Spleen (tissue), 11 donors: Measurements from ENCODE around the gene RETNLB. TPM values are rescaled to one million over a fixed set of nuclear protein-coding genes. Genes with fewer than 3 reads are reported as not detected.

Experiments used
- DNase-seq: peaks from one replicate; pipeline ENCODE4 v3.0.0-alpha.2; 2020
- H3K27ac ChIP-seq, 8 donors: fragments of 200-600 bp; sonication (generic) in 7 of 8; 1 replicate in 4 of 8; 2 replicates in 4 of 8; pipeline versions ENCODE4 v1.5.0 to v1.8.0; 2016 to 2021; ENCODE audit warnings: inconsistent platforms in 4 of 8, mild to moderate bottlenecking in 4 of 8, moderate library complexity in 1 of 8
- H3K27me3 ChIP-seq, 7 donors: fragments of 200-600 bp; sonication (generic) in 6 of 7; replicated peaks in 1 of 7; 1 replicate in 4 of 7; 2 replicates in 3 of 7; pipeline versions ENCODE4 v1.5.0 to v1.8.0; 2016 to 2021; ENCODE audit warnings: inconsistent platforms in 3 of 7, mild to moderate bottlenecking in 1 of 7
- H3K36me3 ChIP-seq, 6 donors: fragments of 200-600 bp; sonication (generic) in 5 of 6; 1 replicate in 4 of 6; 2 replicates in 2 of 6; pipeline versions ENCODE4 v1.5.0 to v1.8.0; 2016 to 2021; ENCODE audit warnings: inconsistent platforms in 2 of 6
- H3K4me1 ChIP-seq, 6 donors: fragments of 200-600 bp; sonication (generic) in 5 of 6; 1 replicate in 3 of 6; 2 replicates in 3 of 6; pipeline versions ENCODE4 v1.5.0 to v1.8.0; 2016 to 2021; ENCODE audit warnings: inconsistent platforms in 3 of 6
- H3K4me3 ChIP-seq, 8 donors: fragments of 200-600 bp; sonication (generic) in 7 of 8; 1 replicate in 4 of 8; 2 replicates in 4 of 8; pipeline versions ENCODE4 v1.5.0 to v1.8.0; 2016 to 2021; ENCODE audit warnings: inconsistent platforms in 4 of 8, mild to moderate bottlenecking in 4 of 8, moderate library complexity in 2 of 8
- H3K9me3 ChIP-seq, 8 donors: fragments of 200-600 bp; sonication (generic) in 7 of 8; 1 replicate in 4 of 8; 2 replicates in 4 of 8; pipeline versions ENCODE4 v1.5.0 to v1.8.0; 2016 to 2021; ENCODE audit warnings: inconsistent platforms in 4 of 8
- CTCF ChIP-seq, 11 experiments: fragments of 200-600 bp in 7 of 11; fragments of 450-650 bp in 4 of 11; sonication (generic) in 4 of 11; IDR thresholded peaks in 8 of 11; conservative IDR thresholded peaks in 3 of 11; 1 replicate in 7 of 11; 2 replicates in 4 of 11; pipeline versions ENCODE4 v1.4.0 to v1.8.0; 2016 to 2021; ENCODE audit warnings: antibody characterized with exemption in 11 of 11, inconsistent platforms in 4 of 11, mild to moderate bottlenecking in 1 of 11
- POLR2A ChIP-seq, 3 donors: fragments of 450-650 bp; IDR thresholded peaks; one replicate each; pipeline ENCODE4 v1.5.1; 2017; ENCODE audit warnings: antibody characterized with exemption in 3 of 3, mild to moderate bottlenecking in 1 of 3
- POLR2AphosphoS5 ChIP-seq, 3 donors: sonication (generic); formaldehyde crosslinking; IDR thresholded peaks; one replicate each; pipeline ENCODE4 v1.5.1; 2017; ENCODE audit warnings: antibody characterized with exemption in 3 of 3
- WGBS, 5 donors: extraction: QIAGEN DNeasy Blood & Tissue Kit in 3 of 5; methylation state at CpG; one replicate each; pipeline versions ENCODE4 v1.1.5 to v1.1.7; 2013 to 2018; 5-methylcytosine and 5-hydroxymethylcytosine counted together
- intact Hi-C: fragments of 100-400 bp; cut with DNase I; formaldehyde crosslinking; loops from one replicate; pipeline ENCODE4 v1.15.0; 2023; ENCODE audit warnings: low total_unique reads
- polyA plus RNA-seq, 3 donors: library from polyadenylated mRNA; stranded (reverse); fragments of 200-250 nt; gene quantifications; one replicate each; pipeline ENCODE4 v1.2.1, GENCODE V29; 2013
- small RNA-seq, 4 donors: library from RNA; depleted of rRNA; stranded (forward); fragments of <200 nt; gene quantifications; one replicate each; pipeline ENCODE3, GENCODE V24; 2016
- total RNA-seq, 7 donors: library from RNA; depleted of rRNA in 3 of 7; stranded (reverse); fragments of >200 nt in 3 of 7; fragmentation: NEBNext Ultra II Directional in 4 of 7; extraction: Animal tissue kit (Norgen Biotek cat#: 25700) in 4 of 7; gene quantifications; one replicate each; pipeline versions ENCODE4 v1.1.0 to v1.2.1, GENCODE V29; 2016 to 2021
- donor health status: healthy with polysubstance abuse.
- donor health status: DM: no; HTN: no; CAD: no; lungs with moderate emphysema.
- donor health status: DM: no; HTN: no; CAD: no.
- donor health status: Bipolar disorder and iron deficiency.
- donor health status: healthy.
- donor health status: DM: no; HTN: no; CAD: no.
- donor health status: DM: yes; HTN: yes; CAD: no.

The RETNLB gene
- total and polyA plus RNA-seq, 10 donors = not detected

- Histone ChIP-seq H3K9me3 (no peaks in the 10 kb centered on the region), H3K27me3 (no peaks in the 10 kb centered on the region), H3K36me3 (no peaks in the 10 kb centered on the region), H3K4me3 (no peak overlapping the region), H3K4me1 (no peaks in the 10 kb centered on the region), H3K27ac (no peak overlapping the region)
- DNase-seq = no peak
- TF ChIP-seq POLR2A (IDR thresholded peaks at IDR 0.05) (no peak), CTCF (IDR thresholded peaks at IDR 0.05 in 8 of 11, conservative IDR thresholded peaks at IDR 0.05 in 3 of 11) (no peak), POLR2AphosphoS5 (IDR thresholded peaks at IDR 0.05) (no peak)
- intact Hi-C loops = no loop called here
- 82 to 93% (median 87%) methylated on average over 5 of the region's 5 CpGs for WGBS, 5 donors
Observed at GRCh38 chr3:108713009-108713516, 44.1 kb downstream of the RETNLB start.

Small RNAs within 50 kb of the gene (small RNA-seq; reads per million reads assigned to genes)
- gene AC092185.1 = 0 reads per million in 4 donors

Other genes starting within 250 kb of the RETNLB start
- gene MYH15, start 246.8 kb downstream of the RETNLB start, total RNA-seq = 1 to 10 TPM in 1 of 7 donors, under 1 TPM in 6; 0.06 to 3.0 (median 0.33) TPM
- gene MYH15, start 246.8 kb downstream of the RETNLB start, polyA plus RNA-seq = under 1 TPM; 0.02 to 0.10 (median 0.08) TPM
- 10 to 100 TPM in 2 of 7 donors, 1 to 10 TPM in 5; 7.3 to 15.7 (median 8.5) TPM for gene CIP2A, start 168.0 kb downstream of the RETNLB start, total RNA-seq
- gene CIP2A, start 168.0 kb downstream of the RETNLB start, polyA plus RNA-seq = 1 to 10 TPM; 2.2 to 3.2 (median 2.8) TPM
- 10 to 100 TPM; 14.2 to 24.4 (median 16.1) TPM for gene DZIP3, start 167.7 kb downstream of the RETNLB start, total RNA-seq
- 1 to 10 TPM; 4.8 to 5.3 (median 5.2) TPM for gene DZIP3, start 167.7 kb downstream of the RETNLB start, polyA plus RNA-seq
- gene TRAT1, start 65.4 kb upstream of the RETNLB start, total RNA-seq = 10 to 100 TPM in 5 of 7 donors, 1 to 10 TPM in 2; 7.5 to 20.5 (median 12.6) TPM
- gene TRAT1, start 65.4 kb upstream of the RETNLB start, polyA plus RNA-seq = 1 to 10 TPM; 2.2 to 4.2 (median 2.7) TPM
- gene GUCA1C, start 196.5 kb upstream of the RETNLB start, total RNA-seq = not detected
- gene GUCA1C, start 196.5 kb upstream of the RETNLB start, polyA plus RNA-seq = not detected